Neural progenitor cell (in vitro differentiated cells): ENCODE measurements around the gene PTPRG.

Source experiments
- CTCF ChIP-seq: fragments of 200-600 bp; sonication (generic); IDR thresholded peaks from 2 replicates; pipeline ENCODE4 v1.5.1; 2017; ENCODE audit warnings: antibody characterized with exemption, mild to moderate bottlenecking
- EZH2 ChIP-seq: fragments of 200-600 bp; sonication (generic); IDR thresholded peaks from 2 replicates; pipeline ENCODE4 v1.6.1; 2017; ENCODE audit warnings: antibody characterized with exemption, mild to moderate bottlenecking, moderate library complexity
- EZH2phosphoT487 ChIP-seq: fragments of 200-600 bp; sonication (generic); IDR thresholded peaks from 2 replicates; pipeline ENCODE4 v1.6.1; 2017; ENCODE audit warnings: antibody characterized with exemption

- TF ChIP-seq CTCF (no peak), EZH2phosphoT487 (no peak), EZH2 (no peak)
Observed at GRCh38 chr3:61561374-61562041, at the start of gene PTPRG.
